HEK293 (cell line): Measurements from ENCODE around the gene YAF2.

Source experiments
- BCL6B ChIP-seq: fragments of 450-650 bp; formaldehyde crosslinking; IDR thresholded peaks from 2 replicates; pipeline ENCODE4 v1.5.1; 2017; ENCODE audit warnings: missing biosample characterization, missing genetic modification characterization
- FEZF1 ChIP-seq: fragments of 450-650 bp; formaldehyde crosslinking; IDR thresholded peaks from 2 replicates; pipeline ENCODE4 v1.5.1; 2016; ENCODE audit warnings: missing biosample characterization, missing genetic modification characterization
- GFI1B ChIP-seq: fragments of 450-650 bp; formaldehyde crosslinking; IDR thresholded peaks from 2 replicates; pipeline ENCODE4 v1.5.1; 2016; ENCODE audit warnings: missing biosample characterization, missing genetic modification characterization
- IKZF3 ChIP-seq: fragments of 450-650 bp; IDR thresholded peaks from 2 replicates; pipeline ENCODE4 v1.5.0; 2018; ENCODE audit warnings: missing biosample characterization, mild to moderate bottlenecking, missing genetic modification characterization, moderate library complexity
- ZBTB11 ChIP-seq: fragments of 450-650 bp; formaldehyde crosslinking; conservative IDR thresholded peaks from 2 replicates; pipeline ENCODE4 v1.5.1; 2016; ENCODE audit warnings: low read depth, missing biosample characterization, missing genetic modification characterization
- ZBTB48 ChIP-seq: fragments of 450-650 bp; formaldehyde crosslinking; IDR thresholded peaks from 2 replicates; pipeline ENCODE4 v1.5.1; 2016; ENCODE audit warnings: missing biosample characterization, missing genetic modification characterization
- ZFP69B ChIP-seq: fragments of 450-650 bp; formaldehyde crosslinking; IDR thresholded peaks from 2 replicates; pipeline ENCODE4 v1.5.1; 2016; ENCODE audit warnings: missing biosample characterization, missing genetic modification characterization
- ZNF10 ChIP-seq: fragments of 450-650 bp; formaldehyde crosslinking; IDR thresholded peaks from 2 replicates; pipeline ENCODE4 v1.5.1; 2017; ENCODE audit warnings: missing biosample characterization, missing genetic modification characterization
- ZNF112 ChIP-seq: fragments of 450-650 bp; formaldehyde crosslinking; IDR thresholded peaks from 2 replicates; pipeline ENCODE4 v1.5.0; 2017; ENCODE audit warnings: missing biosample characterization, missing genetic modification characterization
- ZNF121 ChIP-seq: fragments of 450-650 bp; formaldehyde crosslinking; IDR thresholded peaks from 2 replicates; pipeline ENCODE4 v1.5.1; 2016; ENCODE audit warnings: missing biosample characterization, missing genetic modification characterization
- ZNF140 ChIP-seq: fragments of 450-650 bp; formaldehyde crosslinking; IDR thresholded peaks from 2 replicates; pipeline ENCODE4 v1.5.1; 2016; ENCODE audit warnings: missing biosample characterization, missing genetic modification characterization
- ZNF148 ChIP-seq: fragments of 450-650 bp; formaldehyde crosslinking; IDR thresholded peaks from 2 replicates; pipeline ENCODE4 v1.5.0; 2017; ENCODE audit warnings: missing biosample characterization, missing genetic modification characterization, borderline replicate concordance
- ZNF175 ChIP-seq: fragments of 450-650 bp; formaldehyde crosslinking; IDR thresholded peaks from 2 replicates; pipeline ENCODE4 v1.5.1; 2016; ENCODE audit warnings: missing biosample characterization, missing genetic modification characterization
- ZNF248 ChIP-seq: fragments of 450-650 bp; formaldehyde crosslinking; IDR thresholded peaks from 2 replicates; pipeline ENCODE4 v1.5.1; 2017; ENCODE audit warnings: missing biosample characterization, missing genetic modification characterization
- ZNF354C ChIP-seq: fragments of 450-650 bp; formaldehyde crosslinking; IDR thresholded peaks from 2 replicates; pipeline ENCODE4 v1.5.1; 2016; ENCODE audit warnings: missing biosample characterization, missing genetic modification characterization, low read depth, borderline replicate concordance
- ZNF37A ChIP-seq: fragments of 450-650 bp; IDR thresholded peaks from 2 replicates; pipeline ENCODE4 v1.5.1; 2018; ENCODE audit warnings: missing biosample characterization, missing genetic modification characterization
- ZNF423 ChIP-seq: fragments of 450-650 bp; formaldehyde crosslinking; IDR thresholded peaks from 2 replicates; pipeline ENCODE4 v1.5.1; 2016; ENCODE audit warnings: missing biosample characterization, missing genetic modification characterization
- ZNF473 ChIP-seq: fragments of 450-650 bp; formaldehyde crosslinking; IDR thresholded peaks from 2 replicates; pipeline ENCODE4 v1.5.1; 2017; ENCODE audit warnings: missing biosample characterization, missing genetic modification characterization
- ZNF529 ChIP-seq: fragments of 450-650 bp; formaldehyde crosslinking; IDR thresholded peaks from 2 replicates; pipeline ENCODE4 v1.5.1; 2017; ENCODE audit warnings: missing genetic modification characterization, missing biosample characterization; ENCODE audit not compliant: insufficient replicate concordance
- ZNF571 ChIP-seq: fragments of 450-650 bp; formaldehyde crosslinking; IDR thresholded peaks from 2 replicates; pipeline ENCODE4 v1.5.0; 2017; ENCODE audit warnings: missing biosample characterization, missing genetic modification characterization
- ZNF639 ChIP-seq: fragments of 450-650 bp; formaldehyde crosslinking; IDR thresholded peaks from 2 replicates; pipeline ENCODE4 v1.5.1; 2016; ENCODE audit warnings: missing biosample characterization, missing genetic modification characterization
- ZNF645 ChIP-seq: fragments of 450-650 bp; formaldehyde crosslinking; IDR thresholded peaks from 2 replicates; pipeline ENCODE4; 2016; ENCODE audit warnings: missing biosample characterization, missing genetic modification characterization
- ZNF658 ChIP-seq: fragments of 450-650 bp; formaldehyde crosslinking; IDR thresholded peaks from 2 replicates; pipeline ENCODE4; 2016; ENCODE audit warnings: missing biosample characterization, missing genetic modification characterization
- ZNF76 ChIP-seq: fragments of 450-650 bp; formaldehyde crosslinking; IDR thresholded peaks from 2 replicates; pipeline ENCODE4; 2016; ENCODE audit warnings: low read depth, missing biosample characterization, missing genetic modification characterization, borderline replicate concordance
- ZNF768 ChIP-seq: fragments of 450-650 bp; formaldehyde crosslinking; IDR thresholded peaks from 2 replicates; pipeline ENCODE4 v1.5.1; 2018; ENCODE audit warnings: missing biosample characterization, mild to moderate bottlenecking, missing genetic modification characterization
- ZNF785 ChIP-seq: fragments of 450-650 bp; formaldehyde crosslinking; IDR thresholded peaks from 2 replicates; pipeline ENCODE4 v1.5.1; 2016; ENCODE audit warnings: missing biosample characterization, missing genetic modification characterization
- ZNF792 ChIP-seq: fragments of 450-650 bp; formaldehyde crosslinking; IDR thresholded peaks from 2 replicates; pipeline ENCODE4 v1.5.1; 2016; ENCODE audit warnings: missing biosample characterization, missing genetic modification characterization
- ZSCAN30 ChIP-seq: fragments of 450-650 bp; IDR thresholded peaks from 2 replicates; pipeline ENCODE4 v1.5.1; 2018; ENCODE audit warnings: missing biosample characterization, mild to moderate bottlenecking, missing genetic modification characterization, moderate library complexity

YAF2 gene

GRCh38 chr12:42144408-42145196, 93.4 kb downstream of the YAF2 start, which contains the start of gene GXYLT1 (continued):
- TF ChIP-seq IKZF3 = peak; percentile 83
- no peak for TF ChIP-seq ZNF785 (tag by site-specific recombination)
- no peak for TF ChIP-seq ZNF639 (tag by site-specific recombination)
- no peak for TF ChIP-seq ZNF768 (tag by site-specific recombination)
- no peak for TF ChIP-seq ZNF148 (tag by site-specific recombination)
- no peak for TF ChIP-seq ZNF121 (tag by site-specific recombination)
- TF ChIP-seq ZSCAN30 (tag by site-specific recombination) = peak; percentile 66
- TF ChIP-seq ZNF792 (tag by site-specific recombination) = no peak
- no peak for TF ChIP-seq BCL6B (tag by site-specific recombination)
- no peak for TF ChIP-seq ZNF658 (tag by site-specific recombination)
- no peak for TF ChIP-seq ZNF354C (tag by site-specific recombination)
- TF ChIP-seq ZNF423 = no peak
- TF ChIP-seq GFI1B (tag by site-specific recombination) = no peak
- TF ChIP-seq ZNF529 (tag by site-specific recombination) = no peak
- TF ChIP-seq ZBTB11 (tag by site-specific recombination) = no peak; the same call in 1 of the 2 replicates
- 0 out of 2 replicates have a peak, but pooled peaks have one; percentile 8 for TF ChIP-seq ZFP69B (tag by site-specific recombination)
- no peak for TF ChIP-seq ZNF571 (tag by site-specific recombination)
- TF ChIP-seq ZNF248 (tag by site-specific recombination) = no peak
- TF ChIP-seq ZNF175 (tag by site-specific recombination) = no peak
- TF ChIP-seq ZNF112 (tag by site-specific recombination) = no peak
- 0 out of 2 replicates have a peak, but pooled peaks have one; percentile 7 for TF ChIP-seq ZNF10 (tag by site-specific recombination)
- no peak for TF ChIP-seq ZNF473 (tag by site-specific recombination)
- TF ChIP-seq ZNF140 (tag by site-specific recombination) = no peak
- TF ChIP-seq FEZF1 = no peak
- no peak for TF ChIP-seq ZBTB48
- TF ChIP-seq ZNF76 (tag by site-specific recombination) = no peak; the same call in 1 of the 2 replicates
- TF ChIP-seq ZNF645 (tag by site-specific recombination) = no peak
- TF ChIP-seq ZNF37A (tag by site-specific recombination) = 0 out of 2 replicates have a peak, but pooled peaks have one; percentile 5
